Cerebellar cortex (tissue), 1 donor: Measurements from ENCODE around the gene RAMP2.
"Not testable (repeated sequence)": the region's sequence is repeated elsewhere in the genome, so short reads cannot be mapped to it uniquely, and the experiment has no call there.

Source experiments
- DNase-seq: peaks from one replicate; pipeline ENCODE4 v3.0.0-alpha.2; 2015; ENCODE audit warnings: low spot score

The RAMP2 gene

GRCh38 chr17:42769964-42770363 lies 8.9 kb downstream of the RAMP2 start:
- not testable (repeated sequence) for DNase-seq

GRCh38 chr17:42772945-42773289 lies 11.9 kb downstream of the RAMP2 start:
- no peak for DNase-seq

DNA sequence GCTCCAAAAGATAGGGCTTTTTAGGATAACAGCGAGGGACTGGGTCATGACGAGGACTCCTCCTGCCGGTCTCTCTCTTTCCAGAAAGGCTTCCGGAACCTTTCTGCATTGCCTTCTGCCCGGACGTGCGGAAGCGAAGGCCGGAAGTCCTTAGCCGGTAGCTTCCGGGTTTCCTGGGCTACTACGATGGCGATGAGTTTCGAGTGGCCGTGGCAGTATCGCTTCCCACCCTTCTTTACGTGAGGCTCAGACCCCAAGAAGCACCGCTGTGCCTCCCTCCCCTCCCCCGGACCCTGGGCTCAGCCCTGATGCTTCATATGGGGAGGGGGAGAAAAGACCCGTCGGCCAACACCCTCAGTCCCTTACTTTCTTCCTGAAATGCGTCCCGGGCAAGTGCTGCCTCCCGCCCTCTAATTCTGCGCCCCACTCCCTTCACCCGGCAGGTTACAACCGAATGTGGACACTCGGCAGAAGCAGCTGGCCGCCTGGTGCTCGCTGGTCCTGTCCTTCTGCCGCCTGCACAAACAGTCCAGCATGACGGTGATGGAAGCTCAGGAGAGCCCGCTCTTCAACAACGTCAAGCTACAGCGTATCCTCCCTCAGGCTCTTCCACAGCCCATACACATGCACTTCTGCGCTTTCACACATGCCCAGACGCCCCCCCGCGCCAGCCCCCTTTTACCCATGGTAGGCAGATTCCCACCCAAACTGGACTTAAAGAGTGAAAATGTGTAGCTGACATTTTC lies 12.4 kb downstream of the RAMP2 start, which contains the start of gene VPS25:
Gene VPS25, plus strand, starts transcription at position 160 of the 746 bp plus-strand sequence. Its CDS starts 27 bp downstream, at position 187.
- DNase-seq, result peak; percentile 89

DNA sequence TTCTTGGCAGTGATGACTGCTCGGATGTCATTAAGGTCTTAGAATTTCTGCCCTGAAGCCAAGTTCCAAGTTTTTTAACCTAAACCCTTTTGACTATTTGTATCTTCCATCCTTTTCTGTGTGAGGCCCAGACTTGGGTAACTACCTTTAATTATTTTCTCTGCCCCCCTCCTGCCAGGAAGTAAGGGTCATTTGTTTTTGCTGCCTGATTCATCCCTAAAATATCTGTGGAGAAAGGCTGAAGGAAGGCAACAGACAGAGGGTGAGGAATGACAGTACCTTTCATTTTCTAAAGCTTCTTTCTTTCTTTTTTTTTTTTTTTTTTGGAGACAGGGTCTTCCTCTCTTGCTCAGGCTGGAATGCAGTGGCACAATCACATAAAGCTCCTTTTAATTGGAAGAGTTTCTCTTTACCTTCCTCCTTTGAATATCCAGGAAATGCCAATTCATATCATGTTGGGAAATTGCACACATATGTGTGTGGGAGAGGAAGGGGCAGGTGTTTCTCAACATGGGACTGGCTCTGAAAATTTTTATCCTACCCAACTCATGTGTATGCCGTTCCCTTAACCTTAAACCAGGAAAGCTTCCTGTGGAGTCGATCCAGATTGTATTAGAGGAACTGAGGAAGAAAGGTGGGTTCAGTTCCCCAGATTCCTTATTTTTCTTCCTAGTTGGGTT lies 13.2 kb downstream of the RAMP2 start:
- no peak for DNase-seq

GRCh38 chr17:42775534-42776098 lies 14.6 kb downstream of the RAMP2 start:
- no peak for DNase-seq

GRCh38 chr17:42778570-42778969 lies 17.5 kb downstream of the RAMP2 start:
- DNase-seq, result no peak

DNA sequence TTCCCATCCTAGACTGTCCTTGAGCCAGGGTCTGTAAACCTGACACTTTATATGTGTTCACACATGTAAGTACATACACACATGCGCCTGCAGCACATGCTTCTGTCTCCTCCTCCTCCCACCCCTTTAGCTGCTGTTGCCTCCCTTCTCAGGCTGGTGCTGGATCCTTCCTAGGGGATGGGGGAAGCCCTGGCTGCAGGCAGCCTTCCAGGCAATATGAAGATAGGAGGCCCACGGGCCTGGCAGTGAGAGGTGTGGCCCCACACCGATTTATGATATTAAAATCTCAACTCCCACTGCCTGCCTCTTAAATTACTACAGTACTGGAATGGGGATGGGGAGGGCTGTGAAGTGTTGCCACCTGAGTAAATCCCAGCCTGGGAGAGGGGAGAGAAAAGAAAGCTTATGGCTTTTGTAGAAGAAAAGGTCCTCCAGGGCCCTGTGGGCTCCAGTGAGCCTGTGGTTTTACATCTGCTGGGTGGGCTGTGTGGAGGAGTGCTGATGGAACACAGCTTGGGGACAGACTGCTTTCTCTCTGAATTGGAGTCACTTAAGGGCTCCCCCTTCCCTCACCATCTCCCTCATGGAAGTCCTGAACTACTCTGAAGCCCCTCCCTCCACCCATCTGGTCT lies 18.4 kb downstream of the RAMP2 start:
- no peak for DNase-seq

GRCh38 chr17:42779936-42780850 lies 19.2 kb downstream of the RAMP2 start, which contains the start of gene WNK4:
WNK4 (plus strand) TSS chr17:42780610; CDS start chr17:42780699, 89 bp downstream.
- DNase-seq, result no peak

DNA sequence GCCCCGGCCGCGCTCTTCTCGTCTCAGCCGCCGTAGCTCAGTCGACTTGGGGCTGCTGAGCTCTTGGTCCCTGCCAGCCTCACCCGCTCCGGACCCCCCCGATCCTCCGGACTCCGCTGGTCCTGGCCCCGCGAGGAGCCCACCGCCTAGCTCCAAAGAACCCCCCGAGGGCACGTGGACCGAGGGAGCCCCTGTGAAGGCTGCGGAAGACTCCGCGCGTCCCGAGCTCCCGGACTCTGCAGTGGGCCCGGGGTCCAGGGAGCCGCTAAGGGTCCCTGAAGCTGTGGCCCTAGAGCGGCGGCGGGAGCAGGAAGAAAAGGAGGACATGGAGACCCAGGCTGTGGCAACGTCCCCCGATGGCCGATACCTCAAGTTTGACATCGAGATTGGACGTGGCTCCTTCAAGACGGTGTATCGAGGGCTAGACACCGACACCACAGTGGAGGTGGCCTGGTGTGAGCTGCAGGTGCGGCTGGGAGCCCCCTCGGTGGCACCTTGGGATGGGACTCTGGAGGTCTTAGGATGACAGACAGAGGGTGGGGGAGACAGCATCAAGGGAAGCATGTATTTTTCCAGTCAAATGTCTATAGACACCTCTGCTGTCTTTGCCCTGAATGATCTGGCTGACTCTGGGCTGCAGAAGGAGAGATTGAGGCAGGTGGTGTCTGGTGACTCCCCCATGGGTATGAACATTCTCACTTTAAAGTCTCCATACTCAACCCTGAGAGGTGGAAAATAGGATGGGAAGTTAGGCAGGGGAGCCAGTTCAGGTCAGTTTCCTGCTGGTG lies 20.0 kb downstream of the RAMP2 start:
- no peak for DNase-seq

- no peak for DNase-seq
Observed at GRCh38 chr17:42781639-42782165, 20.7 kb downstream of the RAMP2 start.

GRCh38 chr17:42782166-42783061 lies 21.4 kb downstream of the RAMP2 start:
- DNase-seq, result no peak

DNA sequence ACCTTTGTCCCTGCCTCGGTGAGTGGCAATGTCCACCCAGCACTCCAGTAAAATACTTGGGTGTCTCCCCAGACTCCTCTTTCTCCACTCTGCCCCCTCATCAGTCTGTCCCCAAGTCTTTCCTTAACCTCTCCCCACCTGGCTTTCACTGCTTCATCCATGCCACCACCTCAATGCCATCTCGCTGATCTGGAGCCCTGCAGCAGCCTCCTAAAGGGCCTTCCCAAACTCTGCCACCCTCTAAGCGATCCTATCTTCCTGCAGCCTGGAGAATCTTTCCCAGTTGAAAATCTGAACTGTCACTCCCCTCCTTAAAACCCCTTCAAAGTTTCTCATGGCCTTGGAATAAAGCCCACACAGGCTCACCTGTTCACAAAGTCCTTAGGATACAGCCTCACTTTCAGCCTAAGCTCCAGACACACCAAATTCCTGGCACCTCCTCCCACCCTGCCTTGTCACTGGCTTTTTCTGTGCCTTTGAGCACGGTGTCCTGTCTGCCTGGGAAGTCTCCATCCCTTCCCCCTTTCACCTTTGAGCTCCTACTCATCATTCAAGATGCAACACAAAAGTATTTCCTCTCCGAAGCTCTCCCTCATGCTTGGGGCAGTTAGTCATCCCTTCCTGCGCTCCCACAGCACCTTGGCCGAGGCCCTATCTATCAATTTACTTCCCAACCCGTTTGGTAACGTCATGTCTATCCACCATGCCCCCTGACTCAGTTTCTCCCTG lies 22.2 kb downstream of the RAMP2 start:
- DNase-seq, result no peak

GRCh38 chr17:42783791-42784138 lies 22.7 kb downstream of the RAMP2 start:
- no peak for DNase-seq

DNA sequence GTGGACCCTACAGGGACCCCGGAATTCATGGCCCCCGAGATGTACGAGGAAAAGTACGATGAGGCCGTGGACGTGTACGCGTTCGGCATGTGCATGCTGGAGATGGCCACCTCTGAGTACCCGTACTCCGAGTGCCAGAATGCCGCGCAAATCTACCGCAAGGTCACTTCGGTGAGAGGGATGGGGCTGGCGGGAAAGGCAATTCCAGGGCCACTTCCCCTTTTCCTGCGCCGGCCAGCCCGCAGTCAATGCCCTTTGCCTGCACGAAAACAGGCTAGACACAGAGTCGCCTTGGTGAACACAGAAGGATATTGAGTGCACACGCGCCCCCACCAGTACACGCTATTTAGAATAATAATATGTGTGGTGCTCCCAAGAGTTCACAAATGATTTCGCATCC lies 23.4 kb downstream of the RAMP2 start:
- DNase-seq, result no peak

GRCh38 chr17:42784811-42785592 lies 24.0 kb downstream of the RAMP2 start:
- no peak for DNase-seq

- no peak for DNase-seq
Observed at GRCh38 chr17:42787266-42787665, 26.2 kb downstream of the RAMP2 start.

- DNase-seq, result no peak
Observed at GRCh38 chr17:42791948-42792347, 30.9 kb downstream of the RAMP2 start.

DNA sequence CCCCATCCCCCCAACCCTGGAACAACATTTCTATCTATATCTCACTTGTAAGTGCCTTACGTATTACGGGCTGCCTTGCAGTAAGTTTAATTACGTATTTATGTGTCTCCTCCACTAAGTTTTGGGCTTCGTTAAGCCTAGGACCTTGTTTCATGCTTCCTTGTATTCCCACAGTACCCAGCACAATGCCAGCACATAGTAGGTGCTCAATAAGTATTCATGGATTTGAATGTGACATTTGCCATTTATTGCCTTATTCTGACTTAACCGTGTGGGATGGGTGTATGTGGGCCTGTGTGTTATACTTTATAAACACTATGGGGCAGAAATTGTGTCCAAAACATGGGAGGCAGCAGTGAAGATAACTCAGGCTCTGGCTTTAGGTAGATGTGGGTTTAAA lies 31.5 kb downstream of the RAMP2 start:
- no peak for DNase-seq
